ENCODE data around the gene KCNMA1.
A peak's percentile ranks its signal among the peaks of the same experiment; 100 is the strongest.

KCNMA1 gene

GRCh38 chr10:77252380-77253146 lies 385.0 kb downstream of the KCNMA1 start:
- DNase-seq = peak in 2 of 56 donors; percentile 14 to 23

GRCh38 chr10:77251297-77252013 lies 386.2 kb downstream of the KCNMA1 start:
- no peak for DNase-seq

- DNase-seq = no peak
These were observed 387.6 kb downstream of the KCNMA1 start for GRCh38 chr10:77249901-77250459.

GRCh38 chr10:77248104-77248790 lies 389.4 kb downstream of the KCNMA1 start:
- no peak for DNase-seq

DNA sequence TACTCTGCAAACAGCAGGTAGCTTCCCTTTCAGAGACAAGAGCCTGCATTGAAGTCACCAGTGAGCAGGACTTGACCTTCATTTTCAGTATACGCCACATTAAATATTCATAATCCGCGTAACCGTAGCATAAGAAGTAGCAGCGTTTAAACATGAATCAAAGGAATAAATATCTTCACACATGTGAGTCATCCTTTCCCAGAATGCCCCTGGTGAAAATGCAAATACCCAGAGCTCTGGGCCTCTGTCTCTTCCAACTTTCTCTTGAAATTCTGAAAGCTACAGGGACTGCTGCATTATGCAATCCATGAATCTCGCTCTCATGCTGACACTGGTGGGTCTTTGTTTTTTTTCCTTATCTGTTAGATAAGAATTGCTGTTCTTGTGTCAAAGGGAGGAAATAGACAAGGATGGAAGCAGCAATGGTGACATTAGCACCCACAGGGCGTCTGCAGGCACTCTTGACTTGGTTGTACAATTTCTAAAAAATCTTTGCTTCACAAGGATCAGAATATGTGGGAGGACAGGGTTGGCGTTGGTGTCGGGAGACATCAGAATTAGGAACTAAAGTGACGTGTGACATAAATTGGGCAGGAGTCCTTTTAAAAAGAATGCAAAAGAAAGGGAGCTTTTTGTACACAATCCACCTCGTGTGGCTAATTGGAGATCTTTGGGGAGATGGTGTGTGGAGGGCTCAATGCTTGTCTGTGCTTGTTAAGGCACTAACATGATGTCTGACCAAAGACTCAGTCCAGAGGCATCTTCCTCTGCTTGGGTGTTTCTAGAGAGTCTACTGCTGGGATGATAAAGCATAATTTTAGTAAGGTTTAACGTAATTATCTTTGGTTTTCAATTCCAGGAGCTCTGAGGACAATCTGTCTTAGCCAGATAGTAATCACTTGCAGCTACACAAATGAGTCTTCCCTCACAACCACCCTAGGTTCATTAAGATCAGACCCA lies 390.3 kb downstream of the KCNMA1 start:
- DNase-seq = peak in 12 of 56 donors; percentile 3 to 58 (median 22)

DNA sequence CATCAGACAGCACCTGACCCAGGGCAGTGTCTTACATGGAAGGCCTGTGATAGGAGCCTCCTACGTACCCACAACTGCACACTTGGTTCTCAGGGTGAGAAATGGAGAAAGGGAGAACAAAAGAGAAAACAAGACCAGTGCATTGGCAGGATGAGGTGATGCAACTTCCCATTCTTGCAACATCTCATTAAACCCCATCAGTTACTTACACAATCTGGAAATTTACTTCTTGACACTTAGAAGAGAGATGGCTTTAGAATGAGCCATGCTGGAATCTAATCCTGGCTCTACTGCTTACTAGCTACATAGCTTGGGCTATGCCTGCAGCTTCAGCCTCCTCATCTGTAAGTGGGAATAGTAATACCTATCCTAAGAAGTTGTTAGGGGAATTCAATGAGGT lies 391.7 kb downstream of the KCNMA1 start:
- no peak for DNase-seq

- DNase-seq = no peak
These were observed 392.9 kb downstream of the KCNMA1 start for GRCh38 chr10:77244746-77245145.

GRCh38 chr10:77244286-77244685 lies 393.3 kb downstream of the KCNMA1 start:
- no peak for DNase-seq

- DNase-seq = no peak
These were observed 396.3 kb downstream of the KCNMA1 start for GRCh38 chr10:77241350-77241725.

GRCh38 chr10:77240706-77241349 lies 396.8 kb downstream of the KCNMA1 start:
- no peak for DNase-seq

GRCh38 chr10:77240041-77240652 lies 397.5 kb downstream of the KCNMA1 start:
- no peak for DNase-seq

DNA sequence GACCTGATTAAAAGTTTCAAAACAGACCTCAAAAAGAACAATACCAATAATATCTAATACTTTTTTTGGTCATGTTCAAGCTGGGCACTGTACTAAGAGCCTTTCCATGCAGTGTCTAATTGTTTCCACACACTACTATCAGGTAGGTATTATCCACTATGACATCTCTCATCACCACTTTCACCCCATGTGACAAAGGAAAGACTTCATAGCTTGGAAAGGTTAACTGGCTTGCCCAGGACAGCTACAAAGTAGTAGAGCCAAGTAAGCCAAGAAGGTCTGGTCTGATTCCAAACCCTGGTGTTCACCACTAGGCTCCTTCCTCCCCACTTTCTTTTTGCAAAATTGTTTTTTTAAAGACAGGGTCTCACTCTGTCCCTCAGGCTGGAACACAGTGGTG lies 400.5 kb downstream of the KCNMA1 start:
- no peak for DNase-seq

DNA sequence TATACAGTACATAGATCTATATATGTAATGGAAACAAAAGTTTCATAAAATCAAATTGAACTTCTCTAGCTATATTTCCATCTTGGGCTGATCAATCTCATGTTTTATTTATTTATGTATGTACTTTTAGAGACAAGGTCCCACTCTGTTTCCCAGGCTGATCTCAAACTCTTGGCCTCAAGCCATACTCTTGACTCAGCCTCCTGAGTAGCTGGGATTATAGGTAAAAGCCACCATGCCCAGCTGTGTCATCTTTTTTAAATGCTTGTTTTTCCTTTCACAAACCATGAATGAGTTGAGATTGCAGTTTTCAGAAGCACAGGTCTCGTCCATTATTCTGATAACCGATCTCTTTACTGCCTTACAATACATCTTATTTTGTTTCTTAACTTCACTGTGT lies 400.9 kb downstream of the KCNMA1 start:
- DNase-seq = no peak

DNA sequence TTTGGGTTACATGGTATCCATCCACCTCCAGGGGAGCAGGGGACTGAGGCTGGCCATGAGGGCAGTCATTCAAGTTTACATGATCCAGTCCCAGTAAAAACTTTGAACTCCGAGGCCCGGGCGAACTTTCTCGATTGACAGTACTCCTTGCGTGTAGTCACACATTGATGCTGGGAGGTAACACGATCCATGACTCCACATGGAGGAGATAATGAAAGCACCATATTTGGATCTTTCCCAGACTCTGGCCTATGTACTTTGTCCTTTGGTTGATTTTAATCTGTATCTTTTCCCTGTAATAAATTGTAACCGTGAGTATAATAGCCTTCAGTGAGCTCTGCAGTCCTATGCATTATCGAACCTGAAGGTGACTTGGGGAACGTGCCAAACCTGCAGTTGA lies 401.6 kb downstream of the KCNMA1 start:
- DNase-seq = no peak

DNA sequence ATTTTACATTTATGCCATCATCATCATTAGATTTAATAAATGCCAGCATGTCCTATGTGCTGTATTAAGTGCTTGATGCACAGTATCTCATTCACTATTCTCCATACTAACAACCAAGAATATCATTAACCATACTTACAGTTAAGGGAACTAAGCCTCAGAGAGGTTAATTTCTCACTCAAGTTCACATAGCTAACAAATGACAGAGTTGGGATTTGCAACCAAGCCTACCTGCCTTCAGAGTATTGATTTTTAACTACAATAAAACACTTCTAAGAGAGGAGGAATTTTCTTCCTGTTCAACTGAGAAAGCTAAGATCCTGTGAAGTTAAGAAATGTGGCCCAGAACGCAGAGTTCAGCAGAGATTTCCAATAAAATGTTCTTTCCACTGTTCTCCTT lies 403.0 kb downstream of the KCNMA1 start:
- no peak for DNase-seq

- no peak for DNase-seq
These were observed 404.1 kb downstream of the KCNMA1 start for GRCh38 chr10:77233466-77233865.

DNA sequence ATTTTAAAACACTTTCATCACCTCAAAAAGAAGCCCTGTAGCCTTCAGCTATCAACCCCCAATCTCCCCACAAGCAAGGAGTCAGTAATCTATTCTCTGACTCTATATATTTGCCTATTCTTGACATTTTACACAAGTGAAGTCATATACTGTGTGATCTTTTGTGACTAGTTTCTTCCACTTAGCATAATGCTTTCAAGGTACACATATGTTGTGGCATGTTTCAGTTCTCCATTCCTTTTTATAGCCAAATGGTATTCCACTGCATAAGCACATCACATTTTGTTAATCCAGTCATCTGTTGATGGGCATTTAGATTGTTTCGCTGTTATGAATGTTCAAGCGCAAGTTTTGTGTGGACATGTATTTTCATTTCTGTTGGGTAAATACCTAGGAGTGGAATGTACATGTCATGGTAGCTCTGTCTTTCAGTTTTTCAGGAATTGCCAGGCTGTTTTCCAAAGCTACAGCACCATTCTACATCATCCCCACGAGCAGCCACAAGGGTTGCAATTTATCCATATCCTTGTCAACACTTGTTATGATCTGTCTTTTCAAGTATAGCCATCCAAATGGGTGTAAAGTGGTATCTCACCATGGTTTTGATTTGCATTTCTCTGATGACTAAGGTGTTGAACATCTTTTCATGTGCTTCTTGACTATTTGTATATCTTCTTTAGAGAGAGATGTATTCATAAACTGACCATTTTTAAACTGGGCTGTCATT lies 405.6 kb downstream of the KCNMA1 start:
- no peak for DNase-seq

DNA sequence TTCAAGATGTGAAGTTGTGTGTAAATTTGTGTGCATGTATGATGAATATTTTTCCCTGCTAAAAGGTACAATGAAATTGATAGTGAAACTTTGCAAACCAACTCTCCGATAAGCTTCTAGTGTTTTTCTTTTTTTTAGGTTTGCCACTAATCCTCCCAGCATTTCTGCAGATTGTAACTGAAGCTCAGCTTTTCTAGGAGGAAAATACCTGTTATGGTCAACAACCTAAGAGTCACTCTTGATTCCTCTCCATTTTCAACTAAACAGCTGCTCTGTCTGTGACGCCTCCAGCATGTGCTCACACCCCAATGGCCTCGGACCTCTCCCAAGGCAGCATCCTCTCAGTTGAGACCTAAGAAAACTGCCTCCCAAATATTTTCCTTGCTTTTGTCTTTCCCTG lies 406.2 kb downstream of the KCNMA1 start:
- DNase-seq = no peak

DNA sequence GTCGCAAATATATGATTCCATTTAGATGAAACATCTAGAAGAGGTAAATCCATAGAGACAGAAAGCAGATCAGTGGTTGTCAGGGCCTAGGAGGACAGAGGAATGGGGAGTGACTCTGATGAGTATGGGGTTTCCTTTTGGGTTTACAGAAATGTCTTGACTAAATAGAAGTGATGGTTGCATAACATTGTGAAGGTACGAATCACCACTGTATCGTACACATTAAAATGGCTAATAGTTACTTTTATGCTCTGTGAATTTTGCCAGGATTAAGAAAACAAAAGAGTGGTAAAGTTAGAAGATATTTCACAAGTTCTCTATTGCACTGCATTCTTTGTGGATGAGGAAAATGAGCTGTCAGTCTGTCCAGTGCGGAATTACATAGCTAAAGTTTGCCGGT lies 407.4 kb downstream of the KCNMA1 start:
- no peak for DNase-seq
